Measurements from ENCODE around the gene THSD4. TPM values are rescaled to one million over a fixed set of nuclear protein-coding genes. Genes with fewer than 3 reads are reported as not detected.

The THSD4 gene
- total and polyA plus RNA-seq, 8 donors: 15.7 to 43.3 (median 19.1) TPM

GRCh38 chr15:71776304-71776703, 661.0 kb downstream of the THSD4 start:
- Histone ChIP-seq H3K4me3 (no peak overlapping the region), H3K9me3 (no peaks in the 10 kb centered on the region), H3K27ac (no peak overlapping the region), H3K27me3 (no peaks in the 10 kb centered on the region), H3K36me3 (peaks cover 0 to 8% of the 10 kb centered on the region in 2 donors), H3K4me1 (peaks cover 3 to 4% of the 10 kb centered on the region in 2 donors)
- intact Hi-C loops (cut with DNase I): no loop called here
- ATAC-seq (no peak), DNase-seq (no peak)
- TF ChIP-seq CTCF (IDR thresholded peaks at IDR 0.05): no peak

- no peak overlapping the region for H3K27ac ChIP-seq
- H3K4me1 ChIP-seq: peaks cover 3 to 4% of the 10 kb centered on the region in 2 donors
- H3K4me3 ChIP-seq: no peak overlapping the region
- TF ChIP-seq CTCF (IDR thresholded peaks at IDR 0.05): no peak
- H3K36me3 ChIP-seq: no peaks in the 10 kb centered on the region
- no peak for ATAC-seq
- H3K9me3 ChIP-seq: no peaks in the 10 kb centered on the region
- H3K27me3 ChIP-seq: no peaks in the 10 kb centered on the region
- intact Hi-C loops (cut with DNase I): no loop called here
- DNase-seq: no peak
These were observed 662.1 kb downstream of the THSD4 start for GRCh38 chr15:71777216-71777943.

GRCh38 chr15:71779073-71779797, 664.0 kb downstream of the THSD4 start:
- ATAC-seq (no peak), DNase-seq (no peak)
- intact Hi-C loops (cut with DNase I): no loop called here
- Histone ChIP-seq H3K36me3 (no peaks in the 10 kb centered on the region), H3K4me1 (peaks cover 3 to 4% of the 10 kb centered on the region in 2 donors), H3K9me3 (no peaks in the 10 kb centered on the region), H3K27ac (no peak overlapping the region), H3K4me3 (no peak overlapping the region), H3K27me3 (no peaks in the 10 kb centered on the region)
- TF ChIP-seq CTCF (IDR thresholded peaks at IDR 0.05): no peak

- TF ChIP-seq CTCF (IDR thresholded peaks at IDR 0.05): peak; percentile 53 to 63
- Histone ChIP-seq H3K27me3 (no peaks in the 10 kb centered on the region), H3K36me3 (no peaks in the 10 kb centered on the region), H3K9me3 (no peaks in the 10 kb centered on the region), H3K27ac (no peak overlapping the region), H3K4me3 (no peak overlapping the region), H3K4me1 (peaks cover 3 to 4% of the 10 kb centered on the region in 2 donors)
- intact Hi-C loops (cut with DNase I): no loop called here
- DNase-seq (peak in 2 of 4 donors; percentile 64 to 73), ATAC-seq (peak; percentile 77)
These were observed 665.1 kb downstream of the THSD4 start for GRCh38 chr15:71780115-71780976.
